ENCODE measurements around the gene MPDZ.

Gene MPDZ

GRCh38 chr9:13151489-13151888 lies 128.0 kb downstream of the MPDZ start:
- TF ChIP-seq, protein P1, sequence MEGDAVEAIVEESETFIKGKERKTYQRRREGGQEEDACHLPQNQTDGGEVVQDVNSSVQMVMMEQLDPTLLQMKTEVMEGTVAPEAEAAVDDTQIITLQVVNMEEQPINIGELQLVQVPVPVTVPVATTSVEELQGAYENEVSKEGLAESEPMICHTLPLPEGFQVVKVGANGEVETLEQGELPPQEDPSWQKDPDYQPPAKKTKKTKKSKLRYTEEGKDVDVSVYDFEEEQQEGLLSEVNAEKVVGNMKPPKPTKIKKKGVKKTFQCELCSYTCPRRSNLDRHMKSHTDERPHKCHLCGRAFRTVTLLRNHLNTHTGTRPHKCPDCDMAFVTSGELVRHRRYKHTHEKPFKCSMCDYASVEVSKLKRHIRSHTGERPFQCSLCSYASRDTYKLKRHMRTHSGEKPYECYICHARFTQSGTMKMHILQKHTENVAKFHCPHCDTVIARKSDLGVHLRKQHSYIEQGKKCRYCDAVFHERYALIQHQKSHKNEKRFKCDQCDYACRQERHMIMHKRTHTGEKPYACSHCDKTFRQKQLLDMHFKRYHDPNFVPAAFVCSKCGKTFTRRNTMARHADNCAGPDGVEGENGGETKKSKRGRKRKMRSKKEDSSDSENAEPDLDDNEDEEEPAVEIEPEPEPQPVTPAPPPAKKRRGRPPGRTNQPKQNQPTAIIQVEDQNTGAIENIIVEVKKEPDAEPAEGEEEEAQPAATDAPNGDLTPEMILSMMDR (IDR thresholded peaks at IDR 0.05; ENCODE audit: control extremely low read depth, extremely low read depth, low read depth, missing control alignments), result no peak
- ChIA-PET POLR2A (no interaction called here), CTCF (no interaction called here)
- DNase-seq (ENCODE audit: extremely low spot score), result no peak

DNA sequence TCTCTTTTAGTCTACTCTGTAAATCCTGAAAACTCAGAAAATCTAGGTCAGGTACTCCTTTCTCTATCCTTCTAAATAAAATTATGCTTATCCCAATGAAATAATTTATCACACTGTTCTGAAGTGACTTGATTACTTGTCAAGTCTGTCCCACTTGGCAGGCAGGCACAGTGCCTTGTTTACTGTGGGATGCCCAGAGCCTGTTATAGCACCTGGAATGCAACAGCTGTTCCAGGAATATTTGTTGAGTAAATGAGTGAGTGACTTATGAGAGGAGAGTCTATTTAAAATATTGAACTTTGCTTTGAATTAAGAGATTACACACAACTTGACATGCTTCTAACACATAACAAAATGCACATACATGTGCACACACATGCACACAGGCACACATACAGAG lies 130.0 kb downstream of the MPDZ start:
- CTCF ChIA-PET, result no interaction called here
- TF ChIP-seq, protein P1 (IDR thresholded peaks at IDR 0.05; ENCODE audit: control extremely low read depth, extremely low read depth, low read depth, missing control alignments), result no peak
- POLR2A ChIA-PET, result no interaction called here
- DNase-seq (ENCODE audit: extremely low spot score), result no peak

DNA sequence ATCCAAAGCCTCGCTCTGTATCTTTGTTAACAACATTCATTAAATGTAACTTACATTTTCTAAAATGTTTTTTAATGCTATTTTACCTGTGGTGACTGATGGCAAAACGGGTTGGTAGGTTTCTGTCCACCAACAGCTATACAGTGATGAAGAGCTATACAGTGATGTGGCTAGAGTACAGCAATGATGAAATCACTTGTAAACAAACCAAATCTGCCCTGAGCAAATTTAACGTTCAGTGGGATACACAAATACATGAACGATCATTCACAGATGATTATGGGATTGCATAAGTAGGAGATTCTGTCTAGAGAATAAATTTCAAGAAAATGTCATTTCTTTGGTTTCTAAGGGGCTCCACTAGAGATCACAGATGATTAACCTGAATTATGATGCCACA lies 132.7 kb downstream of the MPDZ start:
- ChIA-PET POLR2A (no interaction called here), CTCF (no interaction called here)
- TF ChIP-seq, protein P1 (IDR thresholded peaks at IDR 0.05; ENCODE audit: control extremely low read depth, extremely low read depth, low read depth, missing control alignments), result no peak
- DNase-seq (ENCODE audit: extremely low spot score), result no peak

DNA sequence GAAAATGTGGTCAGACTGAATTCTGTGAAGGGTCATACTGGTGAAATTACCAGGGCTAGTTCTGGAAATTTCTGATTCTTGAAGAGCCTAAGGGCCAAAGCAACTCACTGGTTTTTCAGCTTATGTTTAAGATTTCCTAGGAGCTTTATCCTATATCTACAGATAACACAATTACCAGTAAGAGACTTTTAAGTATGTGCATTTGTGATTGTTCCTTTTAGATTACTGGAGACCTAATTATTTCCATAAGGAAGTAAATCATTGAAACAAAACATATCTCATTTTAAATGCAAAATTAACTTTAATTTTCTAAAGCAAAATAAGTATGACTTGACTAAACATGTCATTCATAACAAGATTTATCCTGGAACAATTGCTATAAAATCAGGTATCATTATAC lies 134.2 kb downstream of the MPDZ start:
- ChIA-PET CTCF (no interaction called here), POLR2A (no interaction called here)
- TF ChIP-seq, protein P1 (IDR thresholded peaks at IDR 0.05; ENCODE audit: control extremely low read depth, extremely low read depth, low read depth, missing control alignments), result no peak
- no peak for DNase-seq (ENCODE audit: extremely low spot score)

DNA sequence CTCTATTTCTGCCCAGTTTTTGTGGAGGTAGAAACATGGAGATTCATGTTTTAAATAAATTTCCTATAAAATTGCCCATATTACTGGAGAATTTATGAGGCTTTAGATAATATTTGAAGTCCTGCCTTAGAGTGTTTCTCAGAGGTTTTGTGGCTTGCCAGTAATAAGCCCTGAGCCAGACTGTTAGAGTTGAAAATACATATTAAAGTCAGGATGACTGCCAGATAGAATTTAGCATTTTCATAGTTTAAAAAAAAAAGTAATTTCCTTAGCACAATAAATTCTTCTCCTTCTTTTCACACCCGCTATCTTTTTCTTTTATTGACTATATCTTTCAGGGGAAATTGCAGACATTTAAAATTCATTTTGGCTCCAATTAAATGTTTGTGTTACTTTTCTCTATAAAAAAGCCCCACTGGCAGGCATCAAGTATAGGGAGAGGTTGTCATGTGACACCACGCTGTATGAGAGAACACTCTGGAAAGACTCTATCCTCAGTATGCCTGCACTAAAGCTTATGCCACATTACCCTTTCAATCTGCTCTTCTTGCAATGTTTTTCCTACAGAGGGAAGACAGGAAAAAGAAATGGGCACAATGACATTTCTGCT lies 135.2 kb downstream of the MPDZ start:
- TF ChIP-seq, protein P1 (IDR thresholded peaks at IDR 0.05; ENCODE audit: control extremely low read depth, extremely low read depth, low read depth, missing control alignments), result no peak
- CTCF ChIA-PET, result no interaction called here
- POLR2A ChIA-PET, result no interaction called here
- no peak for DNase-seq (ENCODE audit: extremely low spot score)

- ChIA-PET CTCF (interaction anchor here (1.0 kb wide), 1 partner anchor 14 kb away, joined by 3 read pairs; no protein-coding TSS in a partner anchor), POLR2A (no interaction called here)
- no peak for DNase-seq (ENCODE audit: extremely low spot score)
- TF ChIP-seq, protein P1 (IDR thresholded peaks at IDR 0.05; ENCODE audit: control extremely low read depth, extremely low read depth, low read depth, missing control alignments), result no peak
Measured at GRCh38 chr9:13143281-13143680, 136.2 kb downstream of the MPDZ start.

Data from GM10248 (cell line).